OCI-LY1 (cell line): ENCODE results near the gene ICE2.

Experiments used
- EZH2 ChIP-seq: fragments of 200-600 bp; sonication (generic), shearing (Covaris generic); IDR thresholded peaks from 2 replicates; pipeline ENCODE4 v1.8.0; 2017; ENCODE audit warnings: borderline replicate concordance, mixed run types, mild to moderate bottlenecking, antibody characterized with exemption, low read length, moderate library complexity, mixed read lengths
- TF ChIP-seq, protein P1 (sequence below): fragments of 200-600 bp; sonication (generic), shearing (Covaris generic); IDR thresholded peaks from 2 replicates; pipeline ENCODE4 v1.5.1; 2017; ENCODE audit warnings: mild to moderate bottlenecking, antibody characterized with exemption, low read length, moderate library complexity, mixed read lengths

GRCh38 chr15:60379185-60379524, 99.8 kb downstream of the ICE2 start:
- TF ChIP-seq, protein P1, sequence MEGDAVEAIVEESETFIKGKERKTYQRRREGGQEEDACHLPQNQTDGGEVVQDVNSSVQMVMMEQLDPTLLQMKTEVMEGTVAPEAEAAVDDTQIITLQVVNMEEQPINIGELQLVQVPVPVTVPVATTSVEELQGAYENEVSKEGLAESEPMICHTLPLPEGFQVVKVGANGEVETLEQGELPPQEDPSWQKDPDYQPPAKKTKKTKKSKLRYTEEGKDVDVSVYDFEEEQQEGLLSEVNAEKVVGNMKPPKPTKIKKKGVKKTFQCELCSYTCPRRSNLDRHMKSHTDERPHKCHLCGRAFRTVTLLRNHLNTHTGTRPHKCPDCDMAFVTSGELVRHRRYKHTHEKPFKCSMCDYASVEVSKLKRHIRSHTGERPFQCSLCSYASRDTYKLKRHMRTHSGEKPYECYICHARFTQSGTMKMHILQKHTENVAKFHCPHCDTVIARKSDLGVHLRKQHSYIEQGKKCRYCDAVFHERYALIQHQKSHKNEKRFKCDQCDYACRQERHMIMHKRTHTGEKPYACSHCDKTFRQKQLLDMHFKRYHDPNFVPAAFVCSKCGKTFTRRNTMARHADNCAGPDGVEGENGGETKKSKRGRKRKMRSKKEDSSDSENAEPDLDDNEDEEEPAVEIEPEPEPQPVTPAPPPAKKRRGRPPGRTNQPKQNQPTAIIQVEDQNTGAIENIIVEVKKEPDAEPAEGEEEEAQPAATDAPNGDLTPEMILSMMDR: no peak
- TF ChIP-seq EZH2: no peak
